HG02798 (cell line): ENCODE measurements around the gene AFG1L.
A peak's percentile ranks its signal among the peaks of the same experiment; 100 is the strongest.
"Not testable (repeated sequence)": the region's sequence is repeated elsewhere in the genome, so short reads cannot be mapped to it uniquely, and the experiment has no call there.

Experiments used
- ATAC-seq: cut with Tn5 transposase; IDR thresholded peaks from one replicate; pipeline ENCODE4 v1.9.1; 2021; ENCODE audit warnings: mild to moderate bottlenecking; ENCODE audit not compliant: unreplicated experiment, poor library complexity

AFG1L gene

DNA sequence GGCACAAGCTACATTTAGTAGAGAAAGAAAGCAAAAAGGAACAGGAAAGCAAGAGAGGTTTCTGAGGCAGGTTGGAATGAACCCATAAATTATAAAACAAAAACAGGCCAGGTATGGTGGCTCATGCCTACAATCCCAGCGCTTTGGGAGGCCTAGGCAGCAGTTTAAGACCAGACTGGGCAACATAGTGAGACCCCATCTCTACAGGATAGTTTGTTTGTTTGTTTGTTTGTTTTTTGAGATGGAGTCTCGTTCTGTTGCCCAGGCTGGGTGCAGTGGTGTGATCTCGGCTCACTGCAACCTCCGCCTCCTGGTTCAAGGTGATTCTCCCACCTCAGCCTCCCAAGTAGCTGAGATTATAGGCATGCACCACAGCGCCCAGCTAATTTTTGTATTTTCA lies 49.0 kb downstream of the AFG1L start:
- no peak for ATAC-seq

GRCh38 chr6:108348655-108349349 lies 53.9 kb downstream of the AFG1L start:
- ATAC-seq = peak; percentile 91

- ATAC-seq = peak; percentile 54
These were observed 55.7 kb downstream of the AFG1L start for GRCh38 chr6:108350528-108350927.

GRCh38 chr6:108353853-108354252 lies 59.0 kb downstream of the AFG1L start:
- ATAC-seq = no peak

GRCh38 chr6:108355120-108355519 lies 60.3 kb downstream of the AFG1L start:
- ATAC-seq = no peak

GRCh38 chr6:108355890-108356289 lies 61.0 kb downstream of the AFG1L start:
- no peak for ATAC-seq

DNA sequence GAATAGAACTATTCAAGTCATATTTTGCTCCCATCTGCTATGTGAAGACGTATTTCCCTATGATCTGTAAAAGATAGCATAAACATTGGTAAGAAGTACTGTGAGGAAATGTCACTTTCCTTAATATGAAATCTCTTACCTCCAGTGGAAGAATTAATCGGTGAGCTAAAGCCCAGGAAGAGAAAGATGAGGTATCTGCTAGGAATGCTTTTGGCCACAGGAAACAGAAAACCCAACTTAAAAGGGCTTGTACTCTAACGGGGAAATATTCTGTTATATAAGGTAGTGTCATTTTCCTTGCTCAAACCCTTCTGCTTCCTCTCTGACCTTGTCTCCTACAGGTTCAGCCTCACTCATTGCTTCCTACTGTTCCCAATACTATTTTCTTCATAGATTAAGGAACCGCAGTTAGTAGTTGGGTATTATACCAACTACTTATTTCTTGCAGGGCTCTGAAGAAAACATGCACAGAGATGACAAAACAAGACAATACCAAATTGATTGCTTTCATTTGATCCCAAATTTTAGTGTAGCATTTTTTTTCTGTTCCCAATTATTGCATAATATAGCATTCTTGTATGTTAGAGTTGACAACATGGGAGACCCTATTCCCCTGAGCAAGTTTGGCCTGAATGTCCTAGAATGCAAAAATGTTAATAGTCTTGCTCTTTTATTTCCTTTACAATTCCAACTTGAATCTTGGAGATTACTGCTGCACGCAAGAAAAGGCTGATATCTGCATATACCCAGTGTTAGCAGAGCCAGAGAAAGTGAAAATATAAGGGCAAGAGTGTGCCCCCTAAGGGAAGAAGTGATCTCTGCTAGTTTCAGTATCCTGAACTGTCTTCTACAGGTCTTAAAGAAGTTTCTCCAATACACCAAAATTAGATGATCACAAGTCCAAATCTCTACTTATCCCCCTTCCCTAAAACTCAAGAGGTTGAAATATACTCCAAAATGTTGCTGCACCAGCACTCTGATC lies 65.3 kb downstream of the AFG1L start:
- no peak for ATAC-seq

DNA sequence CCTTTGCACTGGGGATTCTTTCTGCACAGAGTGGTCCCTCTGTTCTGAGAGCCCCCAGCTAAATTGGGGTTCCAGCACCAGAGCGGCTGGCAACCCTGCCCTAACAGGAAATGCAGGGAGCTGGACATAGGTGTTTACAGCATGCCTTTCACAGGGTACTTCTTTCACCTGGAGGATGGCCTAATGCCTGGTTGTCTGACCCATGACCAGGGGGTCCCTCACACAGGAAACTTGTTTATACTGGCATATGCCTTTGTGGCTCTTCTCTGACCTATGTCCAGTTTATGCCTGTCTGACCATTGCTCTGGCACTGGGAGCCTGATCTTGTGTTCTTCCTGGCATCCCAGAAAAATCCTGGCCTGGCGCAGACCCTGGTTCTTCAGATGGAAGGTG lies 66.1 kb downstream of the AFG1L start:
- no peak for ATAC-seq

DNA sequence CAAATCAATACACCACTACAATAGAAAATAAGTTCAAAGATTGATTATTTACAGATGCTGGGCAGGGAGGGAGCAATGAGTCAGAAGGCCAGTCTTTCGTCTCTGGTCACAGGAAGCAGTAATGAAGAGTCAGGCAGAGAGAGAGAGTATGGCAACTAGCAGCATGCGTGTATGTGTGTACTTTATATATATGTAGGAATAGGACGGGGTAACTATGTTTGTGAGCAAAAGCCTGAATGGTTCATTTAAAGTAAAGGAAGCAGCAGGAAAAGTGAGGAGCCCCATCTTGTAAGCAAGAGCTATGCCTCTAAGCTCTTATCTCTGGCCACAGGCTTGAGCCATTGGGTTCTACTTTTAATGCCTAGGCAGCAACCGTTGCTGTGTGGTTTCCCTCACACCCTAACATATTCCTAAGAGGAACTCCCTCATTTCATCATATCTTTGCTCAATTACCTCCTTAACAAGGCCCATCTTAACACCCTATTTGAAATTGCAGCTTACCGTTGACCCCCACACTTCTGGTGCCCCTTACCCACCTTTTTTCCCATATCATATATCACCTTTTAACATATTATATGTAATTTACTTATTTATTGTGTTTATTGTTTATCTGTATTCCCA lies 66.6 kb downstream of the AFG1L start:
- no peak for ATAC-seq

DNA sequence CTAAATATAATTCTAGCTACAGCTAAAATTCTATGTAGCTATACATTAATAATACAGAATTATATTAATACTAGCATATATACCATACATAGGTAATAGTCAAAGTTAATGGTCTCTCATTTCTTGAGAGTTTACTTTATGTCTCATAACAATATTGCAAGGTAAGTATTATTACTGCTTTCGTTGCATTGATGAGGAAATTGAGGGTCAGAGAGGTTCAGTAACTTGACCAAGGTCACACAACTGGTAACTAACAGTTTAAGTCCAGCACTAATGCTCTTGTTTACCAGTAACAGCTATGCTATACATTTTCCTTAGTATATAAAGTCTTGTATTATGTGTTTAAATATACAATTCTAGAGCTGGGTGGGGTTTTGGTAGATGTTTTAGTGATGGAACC lies 67.6 kb downstream of the AFG1L start:
- ATAC-seq = no peak

GRCh38 chr6:108363113-108363512 lies 68.3 kb downstream of the AFG1L start:
- no peak for ATAC-seq

- ATAC-seq = no peak
These were observed 69.0 kb downstream of the AFG1L start for GRCh38 chr6:108363889-108364313.

DNA sequence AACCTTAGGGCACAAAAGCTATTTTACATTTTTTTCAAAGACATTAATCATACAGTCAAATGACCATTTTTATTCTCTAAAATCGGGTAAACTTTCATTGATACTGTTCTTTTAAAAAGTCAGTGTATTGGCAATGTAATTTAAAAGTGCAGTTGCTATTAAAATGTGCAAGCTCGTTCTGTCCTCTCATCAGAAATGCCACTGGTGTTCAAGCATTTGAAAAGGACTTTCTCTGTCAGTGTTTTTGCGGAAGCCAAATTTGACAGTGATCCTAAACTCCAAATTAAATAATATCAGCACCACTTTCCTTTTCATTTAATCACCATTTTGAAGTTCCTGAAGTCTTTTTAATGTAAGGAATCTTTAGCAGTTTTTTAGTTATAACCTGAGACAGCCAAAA lies 69.6 kb downstream of the AFG1L start:
- ATAC-seq = no peak

- ATAC-seq = no peak
These were observed 70.6 kb downstream of the AFG1L start for GRCh38 chr6:108365478-108365877.

GRCh38 chr6:108366236-108366635 lies 71.4 kb downstream of the AFG1L start:
- no peak for ATAC-seq

- no peak for ATAC-seq
These were observed 73.7 kb downstream of the AFG1L start for GRCh38 chr6:108368431-108369030.

GRCh38 chr6:108380876-108381275 lies 86.0 kb downstream of the AFG1L start:
- no peak for ATAC-seq

- ATAC-seq = no peak
These were observed 89.1 kb downstream of the AFG1L start for GRCh38 chr6:108383981-108384380.

DNA sequence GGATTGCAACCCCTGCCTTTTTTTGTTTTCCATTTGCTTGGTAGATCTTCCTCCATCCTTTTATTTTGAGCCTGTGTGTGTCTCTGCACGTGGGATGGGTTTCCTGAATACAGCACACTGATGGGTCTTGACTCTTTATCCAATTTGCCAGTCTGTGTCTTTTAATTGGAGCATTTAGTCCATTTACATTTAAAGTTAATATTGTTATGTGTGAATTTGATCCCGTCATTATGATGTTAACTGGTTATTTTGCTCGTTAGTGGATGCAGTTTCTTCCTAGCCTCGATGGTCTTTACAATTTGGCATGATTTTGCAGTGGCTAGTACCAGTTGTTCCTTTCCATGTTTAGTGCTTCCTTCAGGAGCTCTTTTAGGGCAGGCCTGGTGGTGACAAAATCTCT lies 94.3 kb downstream of the AFG1L start:
- not testable (repeated sequence) for ATAC-seq

DNA sequence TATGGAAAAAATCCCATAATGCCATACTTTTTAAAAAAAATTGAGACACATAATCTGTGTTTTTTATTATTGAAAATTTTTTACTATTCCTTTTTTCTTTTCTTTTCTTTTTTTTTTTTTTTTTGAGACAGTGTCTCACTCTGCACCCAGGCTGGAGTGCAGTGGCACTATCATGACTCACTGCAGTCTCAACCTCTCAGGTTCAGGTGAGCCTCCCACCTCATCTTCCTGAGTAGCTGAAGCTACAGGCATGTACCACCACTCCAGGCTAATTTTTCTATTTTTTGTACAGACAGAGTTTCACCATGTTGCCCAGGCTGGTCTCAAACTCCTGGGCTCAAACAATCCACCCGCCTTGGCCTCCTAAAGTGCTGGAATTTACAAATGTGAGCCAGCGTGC lies 100.4 kb downstream of the AFG1L start:
- ATAC-seq = no peak

DNA sequence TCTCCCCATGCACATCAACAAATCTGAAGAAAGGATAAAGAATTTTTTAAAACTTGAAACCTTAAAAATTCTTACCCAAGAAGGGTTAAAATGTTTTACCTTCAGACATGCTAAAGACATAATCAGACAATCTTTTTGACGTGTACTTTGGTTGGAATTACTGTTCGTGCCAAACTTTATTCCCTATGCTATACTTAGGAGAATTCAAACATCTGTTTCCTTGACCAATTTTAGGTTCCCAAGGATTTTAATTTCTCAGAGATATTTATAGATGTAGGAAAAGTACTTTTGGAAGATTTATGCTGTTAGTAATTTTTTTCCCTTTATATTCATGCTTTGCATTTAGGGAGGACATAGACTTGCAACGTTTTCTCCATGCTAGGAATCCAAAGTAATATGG lies 108.4 kb downstream of the AFG1L start:
- ATAC-seq = no peak
